Medulla oblongata (tissue), 1 donor: ENCODE measurements around the gene CAPN10.
"Not testable (repeated sequence)": the region's sequence is repeated elsewhere in the genome, so short reads cannot be mapped to it uniquely, and the experiment has no call there.

Experiments
- DNase-seq: peaks from one replicate; pipeline ENCODE4 v3.0.0-alpha.2; 2015; ENCODE audit errors: extremely low spot score

CAPN10 gene

GRCh38 chr2:240563231-240563630 lies 23.3 kb upstream of the CAPN10 start:
- not testable (repeated sequence) for DNase-seq

DNA sequence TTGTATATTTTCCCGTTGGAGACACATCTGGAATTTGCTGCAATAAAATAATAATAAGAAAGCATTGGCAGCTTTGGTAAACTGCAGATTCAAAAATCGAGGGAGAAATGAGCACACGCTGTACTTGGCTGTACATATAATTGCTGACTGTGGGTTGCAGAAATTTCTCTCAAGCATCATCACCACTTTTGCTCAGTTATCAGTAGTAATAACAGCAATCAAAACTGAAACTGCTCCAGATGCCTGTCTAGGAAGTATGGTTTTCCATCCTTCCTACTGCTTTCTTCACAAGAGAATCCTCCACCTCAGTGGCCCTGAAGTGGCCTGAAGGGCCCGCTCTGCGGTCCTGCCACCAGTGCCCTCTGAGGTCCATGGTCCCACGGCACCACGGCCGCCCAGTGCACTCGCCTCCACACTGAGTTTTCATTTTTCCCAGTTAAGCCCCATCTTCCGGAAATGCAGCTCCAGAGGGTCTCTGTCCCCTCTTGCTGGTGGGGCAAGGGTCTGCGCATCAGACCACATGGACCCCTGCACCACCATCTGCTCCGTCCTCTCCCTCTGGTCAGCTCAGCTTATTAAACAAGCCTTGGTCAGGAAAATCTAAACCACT lies 22.5 kb upstream of the CAPN10 start:
- DNase-seq = no peak

- DNase-seq = no peak
Observed at GRCh38 chr2:240564561-240565332, 21.8 kb upstream of the CAPN10 start.

DNA sequence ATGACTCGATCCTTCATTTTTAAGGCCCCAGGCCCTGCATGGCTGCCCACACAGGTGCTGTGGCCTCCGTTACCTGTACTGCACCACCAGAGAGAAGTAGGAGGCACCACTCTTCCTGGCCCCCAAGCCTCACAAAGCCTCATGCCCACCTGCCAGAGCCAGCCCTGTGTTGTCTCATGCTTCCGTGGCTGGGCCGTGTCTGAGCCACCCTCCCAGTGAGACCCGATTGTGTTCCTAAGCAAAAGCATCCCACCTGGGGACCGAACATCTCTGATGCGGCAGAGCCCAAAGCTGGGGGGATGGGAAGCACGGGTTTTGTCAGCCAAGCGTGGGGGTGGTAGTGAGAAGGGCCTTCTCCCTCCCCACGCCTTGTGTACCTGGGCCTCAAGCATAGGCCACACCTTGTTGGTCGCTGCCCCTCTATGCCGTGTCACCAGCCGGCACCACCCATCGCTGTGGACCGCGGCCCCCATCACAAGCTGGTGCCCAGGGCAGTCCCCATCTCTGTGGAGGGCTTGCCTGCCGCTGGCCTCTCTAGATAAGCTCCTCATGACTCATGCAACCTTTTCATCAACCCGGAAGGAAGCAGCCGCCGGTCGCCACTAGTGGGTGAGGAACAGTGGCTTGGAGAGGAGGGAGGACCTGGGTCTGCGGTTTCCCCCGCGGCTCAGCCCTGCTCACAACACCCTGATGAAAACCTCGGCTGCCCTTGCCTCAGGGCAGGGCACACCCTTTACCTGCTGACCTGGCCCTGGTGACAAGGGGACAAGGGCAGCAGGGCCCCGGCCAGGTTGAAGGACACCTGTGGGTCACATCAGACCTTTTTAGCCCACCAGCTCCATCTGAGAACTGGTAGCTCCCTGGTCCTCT lies 21.0 kb upstream of the CAPN10 start:
- DNase-seq = peak; percentile 67

- DNase-seq = peak; percentile 90
Observed at GRCh38 chr2:240566203-240567136, 20.1 kb upstream of the CAPN10 start.

GRCh38 chr2:240567137-240567871 lies 19.2 kb upstream of the CAPN10 start:
- DNase-seq = no peak

- peak; percentile 28 for DNase-seq
Observed at GRCh38 chr2:240567872-240568677, 18.5 kb upstream of the CAPN10 start, which contains the start of gene RNPEPL1. Gene RNPEPL1 (plus strand): TSS chr2:240568484. CDS start chr2:240568587, 103 bp downstream.

DNA sequence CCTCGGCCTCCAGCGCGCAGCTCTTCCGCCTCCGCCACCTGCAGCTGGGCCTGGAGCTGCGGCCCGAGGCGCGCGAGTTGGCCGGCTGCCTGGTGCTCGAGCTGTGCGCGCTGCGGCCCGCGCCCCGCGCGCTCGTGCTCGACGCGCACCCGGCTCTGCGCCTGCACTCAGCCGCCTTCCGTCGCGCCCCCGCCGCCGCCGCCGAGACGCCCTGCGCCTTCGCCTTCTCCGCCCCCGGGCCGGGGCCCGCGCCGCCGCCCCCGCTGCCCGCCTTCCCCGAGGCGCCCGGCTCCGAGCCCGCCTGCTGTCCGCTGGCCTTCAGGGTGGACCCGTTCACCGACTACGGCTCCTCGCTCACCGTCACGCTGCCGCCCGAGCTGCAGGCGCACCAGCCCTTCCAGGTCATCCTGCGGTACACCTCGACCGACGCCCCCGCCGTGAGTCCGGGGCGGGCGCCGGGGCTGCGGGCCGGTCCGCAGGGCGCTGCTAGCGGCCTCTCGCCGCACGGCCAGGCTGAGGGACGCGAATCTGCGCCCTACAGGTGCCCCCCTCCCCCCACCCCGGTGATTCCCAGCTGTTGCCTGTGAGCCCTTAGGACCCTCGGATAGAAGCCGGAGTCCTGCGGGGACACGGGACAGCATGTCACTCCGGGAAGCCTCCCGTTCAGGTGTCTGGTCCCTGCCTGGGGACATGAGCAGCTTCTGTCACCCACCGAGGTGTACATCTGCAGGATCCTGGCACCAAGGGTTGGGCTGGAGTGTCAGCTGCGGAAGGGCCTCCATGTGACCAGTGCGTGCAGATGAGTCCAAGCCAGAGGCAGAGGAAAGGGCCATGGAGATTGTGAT lies 17.6 kb upstream of the CAPN10 start:
- peak; percentile 67 for DNase-seq

- no peak for DNase-seq
Observed at GRCh38 chr2:240569523-240569997, 17.0 kb upstream of the CAPN10 start.

GRCh38 chr2:240569998-240570530 lies 16.5 kb upstream of the CAPN10 start:
- no peak for DNase-seq

DNA sequence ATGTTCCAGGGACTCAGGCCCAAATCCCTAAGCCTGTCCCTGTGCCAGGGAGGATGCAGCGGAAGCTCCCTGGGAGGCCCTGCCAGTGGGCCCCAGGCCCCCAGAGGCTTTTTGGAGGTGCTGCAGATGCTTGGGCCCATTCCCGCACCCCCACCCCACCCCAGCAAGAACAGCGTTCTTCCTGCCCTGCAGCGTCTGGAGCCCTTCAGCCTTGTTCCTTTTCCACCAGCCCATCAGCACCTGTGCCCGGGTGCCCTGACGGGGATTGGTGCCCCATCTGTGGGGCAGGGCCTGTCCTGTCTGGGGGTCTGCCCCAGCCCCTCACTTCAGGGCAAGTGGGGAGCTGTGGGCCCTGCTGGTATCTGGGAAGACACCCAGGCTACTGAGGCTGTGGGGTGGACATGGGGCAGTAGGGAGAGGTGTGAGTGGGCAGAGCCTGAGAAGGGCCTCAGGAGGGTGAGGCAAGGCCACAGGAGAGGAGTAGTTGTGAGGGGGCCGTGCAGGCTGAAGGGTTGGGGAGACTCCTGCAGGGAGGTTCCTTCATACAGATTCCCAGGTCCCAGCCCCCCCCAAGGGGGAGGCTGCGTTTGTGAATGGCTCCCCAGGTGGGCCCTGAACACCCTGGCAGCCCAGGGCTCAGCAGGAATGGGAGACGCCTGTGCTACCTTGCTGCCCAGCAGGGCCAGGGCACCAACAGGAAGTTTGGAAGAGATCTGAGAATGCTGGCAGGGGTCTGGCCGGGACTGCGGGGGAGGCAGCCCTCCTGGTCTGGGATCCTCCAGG lies 15.8 kb upstream of the CAPN10 start:
- no peak for DNase-seq

DNA sequence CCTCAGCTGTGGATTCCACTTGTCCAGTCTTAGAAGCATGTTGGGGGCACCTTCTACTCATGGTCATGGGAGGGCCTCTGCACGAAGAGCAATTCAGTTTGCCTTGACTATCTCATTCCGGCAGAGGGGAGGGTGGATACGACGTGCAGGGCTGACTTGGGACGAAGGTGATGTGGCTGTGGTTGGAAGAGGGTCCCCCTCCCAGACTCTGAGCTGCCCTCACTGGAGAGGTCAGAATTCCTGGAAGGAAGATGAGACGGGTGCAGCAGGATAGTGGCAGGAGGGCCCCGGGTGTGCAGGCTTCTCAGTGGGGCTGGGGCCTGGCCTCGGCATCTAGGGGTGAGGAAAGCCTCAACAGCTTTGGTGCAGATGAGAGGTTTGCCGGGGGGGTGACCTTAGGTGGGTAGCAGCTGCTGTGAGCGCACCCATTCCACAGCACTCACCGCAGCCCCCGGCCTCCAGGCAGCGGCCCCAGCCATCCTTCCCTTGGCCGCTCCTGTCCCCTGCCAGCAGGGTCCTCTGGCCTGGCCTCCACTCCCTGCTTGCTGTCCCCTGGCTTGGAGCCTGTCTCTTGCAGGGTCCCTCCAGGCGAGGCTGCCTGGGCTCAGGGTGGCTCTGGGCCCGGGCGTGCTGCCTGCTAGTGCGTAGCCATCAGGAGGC lies 15.1 kb upstream of the CAPN10 start:
- DNase-seq = no peak

GRCh38 chr2:240572141-240573031 lies 14.1 kb upstream of the CAPN10 start:
- DNase-seq = no peak

GRCh38 chr2:240573071-240573515 lies 13.4 kb upstream of the CAPN10 start:
- no peak for DNase-seq

DNA sequence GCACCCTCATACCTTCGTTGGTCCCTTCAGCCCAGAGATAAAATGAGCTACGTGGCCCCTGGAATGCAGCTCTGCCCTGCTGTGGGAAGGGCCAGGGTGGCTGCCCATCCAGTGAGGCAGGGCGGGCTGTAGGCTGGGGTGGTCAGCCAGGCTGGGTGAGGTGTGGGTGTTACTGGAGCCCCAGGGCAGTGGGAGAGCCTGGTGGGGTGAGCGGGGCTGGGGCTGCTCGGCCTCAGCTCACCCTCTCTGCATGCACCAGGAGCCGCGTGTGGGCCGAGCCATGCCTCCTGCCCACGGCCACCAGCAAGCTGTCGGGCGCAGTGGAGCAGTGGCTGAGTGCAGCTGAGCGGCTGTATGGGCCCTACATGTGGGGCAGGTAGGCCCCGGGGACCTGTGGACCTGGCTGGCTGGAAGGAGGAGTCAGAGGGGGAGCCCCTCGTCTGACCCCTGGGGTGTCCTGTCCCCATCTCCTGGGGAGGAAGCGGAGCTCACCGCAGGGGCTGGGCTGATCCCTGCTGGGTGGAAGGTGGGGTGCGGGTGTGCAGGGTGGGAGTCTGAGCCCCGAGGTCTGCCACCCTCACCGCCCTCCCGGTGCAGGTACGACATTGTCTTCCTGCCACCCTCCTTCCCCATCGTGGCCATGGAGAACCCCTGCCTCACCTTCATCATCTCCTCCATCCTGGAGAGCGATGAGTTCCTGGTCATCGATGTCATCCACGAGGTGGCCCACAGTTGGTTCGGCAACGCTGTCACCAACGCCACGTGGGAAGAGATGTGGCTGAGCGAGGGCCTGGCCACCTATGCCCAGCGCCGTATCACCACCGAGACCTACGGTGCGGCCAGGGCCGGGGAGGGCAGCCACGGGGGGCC lies 12.8 kb upstream of the CAPN10 start:
- DNase-seq = no peak
